Thyroid gland (tissue), 4 donors: Measurements from ENCODE around the gene GALNT2. TPM values are rescaled to one million over a fixed set of nuclear protein-coding genes. Genes with fewer than 3 reads are reported as not detected.

Experiments used
- DNase-seq, 2 donors: peaks; one replicate each; pipeline ENCODE4 v3.0.0-alpha.2; 2019
- H3K27ac ChIP-seq, 3 donors: fragments of 200-600 bp; sonication (generic); 1 replicate in 2 of 3; 2 replicates in 1 of 3; pipeline ENCODE4 v1.5.1; 2016 to 2019; ENCODE audit warnings: mild to moderate bottlenecking in 1 of 3, moderate library complexity in 1 of 3
- H3K27me3 ChIP-seq: fragments of 200-600 bp; sonication (generic); one replicate; pipeline ENCODE4 v1.5.1; 2019
- H3K36me3 ChIP-seq, 2 donors: fragments of 200-600 bp; sonication (generic); one replicate each; pipeline ENCODE4 v1.5.1; 2016 to 2019
- H3K4me1 ChIP-seq, 2 donors: fragments of 200-600 bp; sonication (generic); one replicate each; pipeline ENCODE4 v1.5.1; 2017 to 2019
- H3K4me3 ChIP-seq, 3 donors: fragments of 200-600 bp; sonication (generic); replicated peaks in 1 of 3; 1 replicate in 2 of 3; 2 replicates in 1 of 3; pipeline ENCODE4 v1.5.1; 2016; ENCODE audit warnings: mild to moderate bottlenecking in 1 of 3
- H3K9me3 ChIP-seq: fragments of 200-600 bp; sonication (generic); one replicate; pipeline ENCODE4 v1.5.1; 2017
- CTCF ChIP-seq, 6 experiments: fragments of 200-600 bp in 3 of 6; fragments of 450-650 bp in 3 of 6; sonication (generic) in 3 of 6; IDR thresholded peaks; one replicate each; pipeline ENCODE4 v1.5.1; 2016 to 2019; ENCODE audit warnings: antibody characterized with exemption in 6 of 6, mild to moderate bottlenecking in 2 of 6, inconsistent platforms in 1 of 6, moderate library complexity in 1 of 6
- POLR2A ChIP-seq, 2 donors: fragments of 450-650 bp; IDR thresholded peaks; one replicate each; pipeline ENCODE4 v1.6.1; 2017; ENCODE audit warnings: antibody characterized with exemption in 2 of 2, mild to moderate bottlenecking in 2 of 2, moderate library complexity in 1 of 2
- WGBS, 2 donors: methylation state at CpG; one replicate each; pipeline ENCODE4 v1.1.5; 2017; 5-methylcytosine and 5-hydroxymethylcytosine counted together
- intact Hi-C: fragments of 100-400 bp; cut with DNase I; formaldehyde crosslinking; loops from one replicate; pipeline ENCODE4 v1.15.1; 2023
- total RNA-seq, 4 donors: library from RNA; depleted of rRNA; stranded (reverse); fragments of >200 nt; gene quantifications; one replicate each; pipeline ENCODE4 v1.2.3, GENCODE V29; 2016

Gene GALNT2
- total RNA-seq, 4 donors from 2014 or later, result 26.2 to 48.9 (median 42.3) TPM

- intact Hi-C loops, result no loop called here
- Histone ChIP-seq H3K9me3 (no peaks in the 10 kb centered on the region), H3K36me3 (no peaks in the 10 kb centered on the region), H3K27me3 (no peaks in the 10 kb centered on the region), H3K4me1 (peaks cover 0 to 10% of the 10 kb centered on the region in 2 donors), H3K4me3 (no peak overlapping the region), H3K27ac (no peak overlapping the region)
- 97% methylated on average over 11 of the region's 11 CpGs for WGBS, 2 donors
- DNase-seq, result no peak
- TF ChIP-seq CTCF (IDR thresholded peaks at IDR 0.05), result no peak
- no peak for TF ChIP-seq POLR2A (IDR thresholded peaks at IDR 0.05)
Observed at GRCh38 chr1:230173187-230173975, 106.3 kb downstream of the GALNT2 start.

GRCh38 chr1:230174041-230174440, 107.0 kb downstream of the GALNT2 start:
- intact Hi-C loops, result no loop called here
- Histone ChIP-seq H3K36me3 (no peaks in the 10 kb centered on the region), H3K4me1 (peaks cover 0 to 10% of the 10 kb centered on the region in 2 donors), H3K9me3 (no peaks in the 10 kb centered on the region), H3K4me3 (no peak overlapping the region), H3K27ac (no peak overlapping the region), H3K27me3 (no peaks in the 10 kb centered on the region)
- no peak for TF ChIP-seq CTCF (IDR thresholded peaks at IDR 0.05)
- TF ChIP-seq POLR2A (IDR thresholded peaks at IDR 0.05), result no peak
- no peak for DNase-seq
- 96% methylated on average over 7 of the region's 7 CpGs for WGBS, 2 donors

- TF ChIP-seq CTCF (IDR thresholded peaks at IDR 0.05) (no peak), POLR2A (IDR thresholded peaks at IDR 0.05) (no peak)
- Histone ChIP-seq H3K4me1 (peaks cover 0 to 6% of the 10 kb centered on the region in 2 donors), H3K36me3 (no peaks in the 10 kb centered on the region), H3K27ac (no peak overlapping the region), H3K9me3 (no peaks in the 10 kb centered on the region), H3K27me3 (no peaks in the 10 kb centered on the region), H3K4me3 (no peak overlapping the region)
- intact Hi-C loops, result no loop called here
- 98% methylated on average over 15 of the region's 15 CpGs for WGBS, 2 donors
- no peak for DNase-seq
Observed at GRCh38 chr1:230174471-230175162, 107.6 kb downstream of the GALNT2 start.

GRCh38 chr1:230175163-230175747, 108.2 kb downstream of the GALNT2 start:
- intact Hi-C loops, result no loop called here
- WGBS, 2 donors, result 80 to 82% methylated on average over 4 of the region's 4 CpGs
- Histone ChIP-seq H3K27ac (no peak overlapping the region), H3K9me3 (no peaks in the 10 kb centered on the region), H3K27me3 (no peaks in the 10 kb centered on the region), H3K36me3 (no peaks in the 10 kb centered on the region), H3K4me1 (peaks cover 0 to 4% of the 10 kb centered on the region in 2 donors), H3K4me3 (no peak overlapping the region)
- TF ChIP-seq CTCF (IDR thresholded peaks at IDR 0.05) (no peak), POLR2A (IDR thresholded peaks at IDR 0.05) (no peak)
- no peak for DNase-seq

GRCh38 chr1:230175839-230176238, 108.8 kb downstream of the GALNT2 start:
- no peak overlapping the region for H3K4me3 ChIP-seq
- no peaks in the 10 kb centered on the region for H3K27me3 ChIP-seq
- 92 to 97% methylated on average over 5 of the region's 5 CpGs for WGBS, 2 donors
- H3K9me3 ChIP-seq, result no peaks in the 10 kb centered on the region
- TF ChIP-seq CTCF (IDR thresholded peaks at IDR 0.05) (no peak), POLR2A (IDR thresholded peaks at IDR 0.05) (no peak)
- no peaks in the 10 kb centered on the region for H3K36me3 ChIP-seq
- no peak for DNase-seq
- intact Hi-C loops, result no loop called here
- peaks cover 0 to 5% of the 10 kb centered on the region in 2 donors for H3K4me1 ChIP-seq
- no peak overlapping the region for H3K27ac ChIP-seq
